ENCODE results near the gene IMPG1.

IMPG1 gene

GRCh38 chr6:75884822-75885221 lies 187.6 kb downstream of the IMPG1 start:
- no peak for DNase-seq

GRCh38 chr6:75882734-75883133 lies 189.7 kb downstream of the IMPG1 start:
- no peak for DNase-seq

GRCh38 chr6:75880305-75880704 lies 192.2 kb downstream of the IMPG1 start:
- DNase-seq: no peak

GRCh38 chr6:75876152-75876551 lies 196.3 kb downstream of the IMPG1 start:
- no peak for DNase-seq

GRCh38 chr6:75874224-75874623 lies 198.2 kb downstream of the IMPG1 start:
- no peak for DNase-seq

Data from DMS79 treated with DMSO at 0.1 percent for 48 hours (cell line).